Parathyroid adenoma (tissue), 2 donors: ENCODE measurements around the gene ZSWIM5.

ENCODE experiments used
- H2AFZ ChIP-seq: fragments of 300-600 bp; sonication (generic); one replicate; pipeline ENCODE4 v1.7.0; 2017; ENCODE audit warnings: antibody characterized with exemption, mild to moderate bottlenecking
- H3K27ac ChIP-seq: fragments of 300-600 bp; sonication (generic); one replicate; pipeline ENCODE4 v1.7.0; 2017
- H3K27me3 ChIP-seq: fragments of 300-600 bp; sonication (generic); one replicate; pipeline ENCODE4 v1.7.0; 2017; ENCODE audit warnings: low read length; ENCODE audit not compliant: control insufficient read depth, insufficient read depth
- H3K36me3 ChIP-seq: fragments of 300-600 bp; sonication (generic); one replicate; pipeline ENCODE4 v1.7.0; 2017; ENCODE audit warnings: low read length; ENCODE audit not compliant: control insufficient read depth, insufficient read depth
- H3K4me1 ChIP-seq: fragments of 300-600 bp; sonication (generic); one replicate; pipeline ENCODE4 v1.7.0; 2017; ENCODE audit warnings: control low read depth
- H3K4me2 ChIP-seq: fragments of 300-600 bp; sonication (generic); one replicate; pipeline ENCODE4 v1.7.0; 2017; ENCODE audit warnings: low read length
- H3K4me3 ChIP-seq: fragments of 300-600 bp; sonication (generic); one replicate; pipeline ENCODE4 v1.7.0; 2017; ENCODE audit warnings: low read depth, low read length
- H3K79me2 ChIP-seq: fragments of 300-600 bp; sonication (generic); one replicate; pipeline ENCODE4 v1.7.0; 2017; ENCODE audit warnings: control low read depth
- H3K9ac ChIP-seq: fragments of 300-600 bp; sonication (generic); one replicate; pipeline ENCODE4 v1.7.0; 2017; ENCODE audit warnings: mild to moderate bottlenecking
- H3K9me3 ChIP-seq: fragments of 300-600 bp; sonication (generic); one replicate; pipeline ENCODE4 v1.7.0; 2017; ENCODE audit warnings: low read length; ENCODE audit not compliant: control insufficient read depth
- CTCF ChIP-seq: fragments of 300-600 bp; sonication (generic); IDR thresholded peaks from one replicate; pipeline ENCODE4 v1.7.0; 2017; ENCODE audit warnings: antibody characterized with exemption, mild to moderate bottlenecking
- donor health status: primary hyperparathyroidism.

ZSWIM5 gene

GRCh38 chr1:44973645-44974044 lies 232.8 kb downstream of the ZSWIM5 start:
- Histone ChIP-seq H2AFZ (no peak overlapping the region), H3K9me3 (no peaks in the 10 kb centered on the region), H3K4me2 (no peak overlapping the region), H3K27me3 (no peaks in the 10 kb centered on the region), H3K36me3 (no peaks in the 10 kb centered on the region), H3K27ac (no peak overlapping the region), H3K79me2 (no peaks in the 10 kb centered on the region), H3K9ac (no peak overlapping the region), H3K4me3 (no peak overlapping the region), H3K4me1 (no peaks in the 10 kb centered on the region)
- TF ChIP-seq CTCF = no peak

- Histone ChIP-seq H3K36me3 (no peaks in the 10 kb centered on the region), H2AFZ (no peak overlapping the region), H3K4me1 (no peaks in the 10 kb centered on the region), H3K27me3 (no peaks in the 10 kb centered on the region), H3K4me3 (no peak overlapping the region), H3K27ac (no peak overlapping the region), H3K9ac (no peak overlapping the region), H3K9me3 (no peaks in the 10 kb centered on the region), H3K4me2 (no peak overlapping the region), H3K79me2 (no peaks in the 10 kb centered on the region)
- TF ChIP-seq CTCF = no peak
Measured at GRCh38 chr1:44970317-44970716, 236.1 kb downstream of the ZSWIM5 start.
